OCI-LY1 (cell line): Measurements from ENCODE around the gene CRYBG1.

ENCODE experiments used
- EZH2 ChIP-seq: fragments of 200-600 bp; sonication (generic), shearing (Covaris generic); IDR thresholded peaks from 2 replicates; pipeline ENCODE4 v1.8.0; 2017; ENCODE audit warnings: borderline replicate concordance, mixed run types, mild to moderate bottlenecking, antibody characterized with exemption, low read length, moderate library complexity, mixed read lengths
- TF ChIP-seq, protein P1 (sequence below): fragments of 200-600 bp; sonication (generic), shearing (Covaris generic); IDR thresholded peaks from 2 replicates; pipeline ENCODE4 v1.5.1; 2017; ENCODE audit warnings: mild to moderate bottlenecking, antibody characterized with exemption, low read length, moderate library complexity, mixed read lengths

DNA sequence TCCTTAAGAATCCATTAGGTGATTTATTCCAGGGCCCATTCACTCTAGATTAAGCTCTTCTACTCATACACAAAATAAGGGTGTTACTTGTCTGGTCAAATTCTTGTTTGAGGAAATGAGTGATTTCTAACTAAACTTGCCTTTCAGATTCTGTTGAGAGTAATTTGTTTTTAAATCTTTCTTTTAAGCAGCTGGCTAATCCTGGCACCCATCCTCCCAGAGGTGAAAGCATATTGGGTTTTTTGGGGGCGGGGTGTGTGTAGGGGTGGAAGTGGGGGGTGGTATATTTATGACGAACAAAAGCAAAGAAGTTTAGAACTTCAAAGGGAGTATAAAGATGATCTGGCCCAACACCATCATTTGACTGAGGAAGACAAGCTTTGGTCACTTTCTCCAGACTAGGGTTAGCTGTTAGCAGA, 174.1 kb downstream of the CRYBG1 start:
- TF ChIP-seq, protein P1, sequence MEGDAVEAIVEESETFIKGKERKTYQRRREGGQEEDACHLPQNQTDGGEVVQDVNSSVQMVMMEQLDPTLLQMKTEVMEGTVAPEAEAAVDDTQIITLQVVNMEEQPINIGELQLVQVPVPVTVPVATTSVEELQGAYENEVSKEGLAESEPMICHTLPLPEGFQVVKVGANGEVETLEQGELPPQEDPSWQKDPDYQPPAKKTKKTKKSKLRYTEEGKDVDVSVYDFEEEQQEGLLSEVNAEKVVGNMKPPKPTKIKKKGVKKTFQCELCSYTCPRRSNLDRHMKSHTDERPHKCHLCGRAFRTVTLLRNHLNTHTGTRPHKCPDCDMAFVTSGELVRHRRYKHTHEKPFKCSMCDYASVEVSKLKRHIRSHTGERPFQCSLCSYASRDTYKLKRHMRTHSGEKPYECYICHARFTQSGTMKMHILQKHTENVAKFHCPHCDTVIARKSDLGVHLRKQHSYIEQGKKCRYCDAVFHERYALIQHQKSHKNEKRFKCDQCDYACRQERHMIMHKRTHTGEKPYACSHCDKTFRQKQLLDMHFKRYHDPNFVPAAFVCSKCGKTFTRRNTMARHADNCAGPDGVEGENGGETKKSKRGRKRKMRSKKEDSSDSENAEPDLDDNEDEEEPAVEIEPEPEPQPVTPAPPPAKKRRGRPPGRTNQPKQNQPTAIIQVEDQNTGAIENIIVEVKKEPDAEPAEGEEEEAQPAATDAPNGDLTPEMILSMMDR, result no peak
- no peak for TF ChIP-seq EZH2
